ENCODE results near the gene DLG1. TPM values are rescaled to one million over a fixed set of nuclear protein-coding genes. Genes with fewer than 3 reads are reported as not detected.

Gene DLG1
- total and polyA plus RNA-seq, 9 of the 15 experiments (the other 6 are each of a cell fraction or from before 2014, with no cell fraction given): 9.4 to 63.5 (median 43.6) TPM

GRCh38 chr3:197000211-197000610, 298.2 kb downstream of the DLG1 start:
- POLR2A ChIA-PET: no interaction called here
- Histone ChIP-seq H3K27ac (ENCODE audit: extremely low read depth, low read depth, low read length) (no peak overlapping the region), H3K9me1 (ENCODE audit: control insufficient read depth, insufficient read depth, low read length) (no peaks in the 10 kb centered on the region), H3K9ac (ENCODE audit: insufficient read depth in 1 of 2, low read depth in 2 of 2, low read length in 2 of 2) (peak overlapping the region in 1 of 2 experiments; percentile 10; a peak in 1 of 4 replicates), H3K27me3 (ENCODE audit: control insufficient read depth in 2 of 2, insufficient read depth in 2 of 2, low read length in 2 of 2) (no peaks in the 10 kb centered on the region), H3K4me1 (replicated peaks in 1 of 2; ENCODE audit: control insufficient read depth in 2 of 2, insufficient read depth in 2 of 2, low read length in 2 of 2) (peaks cover 0 to 32% of the 10 kb centered on the region in 2 experiments; a peak in 3 of 5 replicates), H3K9me3 (replicated peaks; ENCODE audit: control insufficient read depth, insufficient read depth, low read depth, low read length) (no peaks in the 10 kb centered on the region), H3K36me3 (ENCODE audit: control insufficient read depth, insufficient read depth, low read length) (no peaks in the 10 kb centered on the region), H4K20me1 (replicated peaks; ENCODE audit: control insufficient read depth, insufficient read depth, low read length) (no peaks in the 10 kb centered on the region), H3K4me2 (ENCODE audit: insufficient read depth, low read length) (no peak overlapping the region), H3K79me2 (ENCODE audit: control insufficient read depth, insufficient read depth, low read length) (no peaks in the 10 kb centered on the region), H2AFZ (ENCODE audit: low read depth, low read length) (no peak overlapping the region), H3K4me3 (no peak overlapping the region)
- TF ChIP-seq RB1 (IDR thresholded peaks at IDR 0.05; ENCODE audit: low read depth): no peak
- peak; percentile 29; the same call in 1 of the 2 replicates for TF ChIP-seq MAX (CRISPR knock-in tag; IDR thresholded peaks at IDR 0.05)
- no TSS peak for BruUV-seq (replicated peaks)
- FAIRE-seq (peak; percentile 26), DNase-seq (ENCODE audit: extremely low read depth in 1 of 4, low spot score in 3 of 4) (no peak), ATAC-seq (no peak)
- CTCF ChIA-PET (ENCODE audit: low intra/inter-chr PET ratio): no interaction called here
- 70% methylated on average over 5 of the region's 5 CpGs for WGBS (ENCODE audit: insufficient coverage, low coverage, missing lambda C conversion rate)
- in situ Hi-C loops (cut with MboI) (no loop called here), intact Hi-C loops (cut with micrococcal nuclease) (loop anchor here (5.0 kb wide), 1 partner anchor 187 kb away; no protein-coding TSS in a partner anchor)

DNA sequence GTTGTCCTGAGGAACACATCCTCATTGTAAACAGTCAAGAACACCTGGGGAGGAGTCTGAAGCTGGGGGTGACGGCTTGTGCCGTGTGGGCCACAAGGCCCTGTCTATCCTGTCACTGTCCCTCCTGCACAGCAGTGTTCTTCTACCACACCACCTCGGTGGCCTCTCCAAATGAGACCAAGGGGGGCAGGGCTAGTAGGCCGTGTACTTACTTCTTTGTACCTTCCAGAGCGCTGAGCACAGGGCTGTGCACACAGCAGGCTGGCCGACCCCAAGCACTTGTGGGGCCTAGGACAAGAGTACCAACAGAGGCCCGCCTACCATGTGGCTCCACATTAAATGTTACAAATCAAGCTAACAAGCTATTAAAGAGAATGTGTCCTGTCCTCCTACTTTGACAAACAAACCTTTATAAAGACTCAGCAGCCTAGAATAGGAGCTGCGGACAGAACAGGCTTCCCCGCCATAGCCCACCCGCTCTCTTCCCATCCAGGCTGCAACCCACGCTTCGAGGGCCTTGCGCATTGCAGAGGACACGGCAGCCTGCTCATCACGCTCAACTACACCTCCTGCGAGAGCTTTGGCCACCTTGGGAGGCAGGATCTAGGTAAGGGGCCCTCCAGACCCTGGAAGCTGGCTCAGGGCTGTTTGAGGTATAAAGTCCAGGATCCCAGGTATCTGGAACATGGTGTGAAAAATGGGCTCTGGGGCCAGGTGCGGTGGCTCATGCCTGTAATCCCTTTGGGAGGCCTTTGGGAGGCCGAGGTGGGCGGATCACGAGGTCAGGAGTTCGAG, 299.2 kb downstream of the DLG1 start:
- H3K9ac ChIP-seq (ENCODE audit: insufficient read depth in 1 of 2, low read depth in 2 of 2, low read length in 2 of 2): 0 out of 4 replicates have a peak overlapping the region, but pooled peaks of 1 of the 2 experiments have one; percentile 37
- no peaks in the 10 kb centered on the region for H3K9me1 ChIP-seq (ENCODE audit: control insufficient read depth, insufficient read depth, low read length)
- H3K36me3 ChIP-seq (ENCODE audit: control insufficient read depth, insufficient read depth, low read length): no peaks in the 10 kb centered on the region
- no peak overlapping the region for H3K4me3 ChIP-seq
- intact Hi-C loops (cut with micrococcal nuclease): no loop called here
- ChIA-PET CTCF (ENCODE audit: low intra/inter-chr PET ratio) (interaction anchor here (0.7 kb wide), 1 partner anchor 188 kb away, joined by 4 read pairs; no protein-coding TSS in a partner anchor), POLR2A (interaction anchor here (0.6 to 1.7 kb wide), 2 partner anchors 9 to 102 kb away, joined by 3 to 5 read pairs; no protein-coding TSS in a partner anchor)
- H3K4me2 ChIP-seq (ENCODE audit: insufficient read depth, low read length): no peak overlapping the region
- no peak for ATAC-seq
- no peak overlapping the region for H2AFZ ChIP-seq (ENCODE audit: low read depth, low read length)
- TF ChIP-seq ZNF507 (tag; conservative IDR thresholded peaks at IDR 0.05) (0 out of 2 replicates have a peak, but pooled peaks have one; percentile 44), ZNF324 (CRISPR knock-in tag; IDR thresholded peaks at IDR 0.05) (no peak)
- 73% methylated on average over 21 of the region's 21 CpGs for WGBS (ENCODE audit: insufficient coverage, low coverage, missing lambda C conversion rate)
- H4K20me1 ChIP-seq (replicated peaks; ENCODE audit: control insufficient read depth, insufficient read depth, low read length): no peaks in the 10 kb centered on the region
- peaks cover 0 to 35% of the 10 kb centered on the region in 2 experiments; a peak in 3 of 5 replicates for H3K4me1 ChIP-seq (replicated peaks in 1 of 2; ENCODE audit: control insufficient read depth in 2 of 2, insufficient read depth in 2 of 2, low read length in 2 of 2)
- no peaks in the 10 kb centered on the region for H3K9me3 ChIP-seq (replicated peaks; ENCODE audit: control insufficient read depth, insufficient read depth, low read depth, low read length)
- in situ Hi-C loops (cut with MboI): loop anchor here (25.0 kb wide), 1 partner anchor 513 kb away; no protein-coding TSS in a partner anchor
- H3K27ac ChIP-seq (ENCODE audit: extremely low read depth, low read depth, low read length): no peak overlapping the region
- DNase-seq (ENCODE audit: extremely low read depth in 1 of 4, low spot score in 3 of 4): no peak
- H3K79me2 ChIP-seq (ENCODE audit: control insufficient read depth, insufficient read depth, low read length): no peaks in the 10 kb centered on the region
- no TSS peak for BruUV-seq (replicated peaks)
- no peaks in the 10 kb centered on the region for H3K27me3 ChIP-seq (ENCODE audit: control insufficient read depth in 2 of 2, insufficient read depth in 2 of 2, low read length in 2 of 2)
- FAIRE-seq: no peak
